Mesenchymal stem cell (in vitro differentiated cells and primary cell): Measurements from ENCODE around the gene ATP6V0E1. TPM values are rescaled to one million over a fixed set of nuclear protein-coding genes. Genes with fewer than 3 reads are reported as not detected.
"Not testable (repeated sequence)": the region's sequence is repeated elsewhere in the genome, so short reads cannot be mapped to it uniquely, and the experiment has no call there.

Source experiments
- DNase-seq: peaks from one replicate; pipeline ENCODE4 v3.0.0-alpha.2; 2013
- H2AFZ ChIP-seq: one replicate; pipeline ENCODE4 v1.6.1; 2013; ENCODE audit warnings: low read depth, mild to moderate bottlenecking, control low read depth, inconsistent platforms, low read length, moderate library complexity
- H2AK5ac ChIP-seq: 2 replicates; pipeline ENCODE4 v1.6.1; 2013; ENCODE audit warnings: low read length, moderate library complexity, mild to moderate bottlenecking, inconsistent platforms; ENCODE audit not compliant: severe bottlenecking
- H2BK120ac ChIP-seq: one replicate; pipeline ENCODE4 v1.6.1; 2013; ENCODE audit warnings: low read depth, mild to moderate bottlenecking, inconsistent platforms, low read length, moderate library complexity
- H2BK12ac ChIP-seq, 2 experiments: one replicate each; pipeline ENCODE4 v1.6.1; 2013; ENCODE audit warnings: inconsistent platforms in 2 of 2, low read length in 2 of 2, mild to moderate bottlenecking in 2 of 2, moderate library complexity in 2 of 2, control low read depth in 1 of 2
- H2BK15ac ChIP-seq: one replicate; pipeline ENCODE4 v1.6.1; 2013; ENCODE audit warnings: mild to moderate bottlenecking, low read depth, inconsistent platforms; ENCODE audit not compliant: poor library complexity, severe bottlenecking
- H2BK5ac ChIP-seq: 2 replicates; pipeline ENCODE4 v1.6.1; 2013; ENCODE audit warnings: low read depth, mild to moderate bottlenecking, low read length, control low read depth, inconsistent platforms; ENCODE audit not compliant: poor library complexity, severe bottlenecking
- H3K14ac ChIP-seq, 2 experiments: one replicate each; pipeline ENCODE4 v1.6.1; 2013; ENCODE audit warnings: inconsistent platforms in 2 of 2, low read length in 2 of 2, control low read depth in 1 of 2, mild to moderate bottlenecking in 1 of 2, moderate library complexity in 1 of 2
- H3K18ac ChIP-seq, 2 experiments: one replicate each; pipeline ENCODE4 v1.6.1; 2013; ENCODE audit warnings: inconsistent platforms in 2 of 2, low read length in 2 of 2, control low read depth in 1 of 2, low read depth in 1 of 2, mild to moderate bottlenecking in 1 of 2
- H3K23ac ChIP-seq, 2 experiments: one replicate each; pipeline ENCODE4 v1.6.1; 2013; ENCODE audit warnings: inconsistent platforms in 2 of 2, low read length in 2 of 2, mild to moderate bottlenecking in 2 of 2, moderate library complexity in 2 of 2, control low read depth in 1 of 2
- H3K27ac ChIP-seq: 2 replicates; pipeline ENCODE4 v1.5.1; 2013; ENCODE audit warnings: mild to moderate bottlenecking, moderate library complexity, low read length, control low read depth, inconsistent platforms; ENCODE audit not compliant: poor library complexity, severe bottlenecking
- H3K27me3 ChIP-seq, 2 experiments: 2 replicates each; pipeline versions ENCODE4 v1.6.1 to v1.7.0; 2013; ENCODE audit warnings: low read length in 2 of 2, mild to moderate bottlenecking in 2 of 2, moderate library complexity in 2 of 2, control low read depth in 1 of 2, inconsistent platforms in 1 of 2; ENCODE audit not compliant: control insufficient read depth in 1 of 2, insufficient read depth in 1 of 2
- H3K36me3 ChIP-seq, 2 experiments: 2 replicates each; pipeline versions ENCODE4 v1.6.1 to v1.7.0; 2013; ENCODE audit warnings: low read length in 2 of 2, control low read depth in 1 of 2, inconsistent platforms in 1 of 2, low read depth in 1 of 2, mild to moderate bottlenecking in 1 of 2; ENCODE audit not compliant: insufficient read depth in 2 of 2, control insufficient read depth in 1 of 2
- H3K4ac ChIP-seq, 2 experiments: one replicate each; pipeline ENCODE4 v1.6.1; 2013; ENCODE audit warnings: inconsistent platforms in 2 of 2, low read length in 2 of 2, mild to moderate bottlenecking in 2 of 2, moderate library complexity in 2 of 2, control low read depth in 1 of 2, low read depth in 1 of 2
- H3K4me1 ChIP-seq: 2 replicates; pipeline ENCODE4 v1.6.1; 2013; ENCODE audit warnings: low read depth, low read length, control low read depth; ENCODE audit not compliant: control insufficient read depth, insufficient read depth
- H3K4me2 ChIP-seq: 2 replicates; pipeline ENCODE4 v1.6.1; 2013; ENCODE audit warnings: low read length, mild to moderate bottlenecking, inconsistent platforms; ENCODE audit not compliant: poor library complexity, severe bottlenecking
- H3K4me3 ChIP-seq, 2 experiments: 2 replicates each; pipeline versions ENCODE4 v1.5.1 to v1.7.0; 2013; ENCODE audit warnings: low read length in 2 of 2, mild to moderate bottlenecking in 2 of 2, control low read depth in 1 of 2, low read depth in 1 of 2; ENCODE audit not compliant: insufficient read depth in 1 of 2
- H3K79me1 ChIP-seq: replicated peaks from 2 replicates; pipeline ENCODE4 v1.6.1; 2013; ENCODE audit warnings: mild to moderate bottlenecking, control low read depth, low read length, inconsistent platforms; ENCODE audit not compliant: poor library complexity, severe bottlenecking
- H3K9ac ChIP-seq: 2 replicates; pipeline ENCODE4 v1.7.0; 2013; ENCODE audit warnings: mild to moderate bottlenecking, low read length, moderate library complexity
- H3K9me3 ChIP-seq: 2 replicates; pipeline ENCODE4 v1.7.0; 2013; ENCODE audit warnings: mild to moderate bottlenecking, low read length; ENCODE audit not compliant: control insufficient read depth
- H4K8ac ChIP-seq: one replicate; pipeline ENCODE4 v1.6.1; 2013; ENCODE audit warnings: inconsistent platforms, mild to moderate bottlenecking, low read length, moderate library complexity
- H4K91ac ChIP-seq: one replicate; pipeline ENCODE4 v1.6.1; 2013; ENCODE audit warnings: mild to moderate bottlenecking, low read length, inconsistent platforms
- WGBS: methylation state at CpG from one replicate; pipeline ENCODE4 v1.1.7; 2013; ENCODE audit warnings: mixed read lengths; 5-methylcytosine and 5-hydroxymethylcytosine counted together
- small RNA-seq: library from polyadenylated mRNA; stranded (forward); fragments of <200 nt; extraction: miRNeasy Mini kit (QIAGEN cat#:217004); gene quantifications from one replicate; pipeline ENCODE3, GENCODE V24; 2013; ENCODE audit warnings: low read depth

ATP6V0E1 gene

DNA sequence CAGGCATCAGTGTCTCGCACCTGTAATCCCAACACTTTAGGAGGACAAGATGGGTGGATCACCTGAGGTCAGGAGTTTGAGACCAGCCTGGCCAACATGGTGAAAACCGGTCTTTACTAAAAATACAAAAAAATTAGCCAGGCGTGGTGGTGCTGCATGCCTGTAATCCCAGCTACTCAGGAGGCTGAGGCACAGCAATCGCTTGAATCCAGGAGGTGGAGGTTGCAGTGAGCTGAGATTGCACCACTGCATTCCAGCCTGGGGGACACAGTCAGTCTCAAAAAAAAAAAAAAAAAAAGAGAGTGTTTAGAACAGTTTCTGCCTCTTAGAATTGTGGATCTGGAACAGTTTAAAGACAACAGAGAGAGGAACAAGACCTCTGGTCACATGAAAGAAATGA lies 92.9 kb downstream of the ATP6V0E1 start:
- H2BK5ac ChIP-seq, H3K14ac ChIP-seq, H3K9ac ChIP-seq, H2AFZ ChIP-seq, H3K4me2 ChIP-seq, H3K4ac ChIP-seq, H3K27me3 ChIP-seq, H4K91ac ChIP-seq, H2BK15ac ChIP-seq, H2BK120ac ChIP-seq, H3K4me1 ChIP-seq, DNase-seq, H3K9me3 ChIP-seq, H2BK12ac ChIP-seq, H3K27ac ChIP-seq, H2AK5ac ChIP-seq, H3K23ac ChIP-seq, H3K18ac ChIP-seq, H3K79me1 ChIP-seq, H3K4me3 ChIP-seq, H4K8ac ChIP-seq: not testable (repeated sequence)
- peaks cover 3 to 15% of the 10 kb centered on the region in 2 experiments for H3K36me3 ChIP-seq
- 93% methylated on average over 4 of the region's 4 CpGs for WGBS

DNA sequence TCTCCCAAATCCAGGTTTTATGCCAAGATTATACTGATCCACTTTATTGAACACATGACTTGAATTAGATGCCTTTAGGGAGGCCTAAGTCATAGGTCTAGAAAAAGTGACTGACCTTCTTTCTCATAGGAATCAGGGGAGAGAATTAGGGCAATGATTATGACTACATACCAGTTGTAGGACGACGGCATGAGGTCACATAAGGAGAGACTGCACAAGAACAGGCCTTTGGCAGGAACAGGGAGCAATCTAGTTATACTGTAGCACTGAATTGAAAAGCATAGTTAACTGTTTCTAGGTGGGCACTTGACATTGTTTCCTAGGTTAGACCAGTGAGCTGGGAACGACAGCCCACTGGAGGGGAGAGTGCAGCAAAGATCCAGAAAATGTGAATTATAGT lies 95.3 kb downstream of the ATP6V0E1 start:
- no peak overlapping the region for H3K23ac ChIP-seq
- H3K9ac ChIP-seq: peak overlapping the region; percentile 17

More for the DNA sequence above, 95.3 kb downstream of the ATP6V0E1 start:
- Histone ChIP-seq H3K36me3 (peaks cover 4 to 25% of the 10 kb centered on the region in 2 experiments), H2BK5ac (no peak overlapping the region), H2BK120ac (no peak overlapping the region), H3K18ac (no peak overlapping the region), H3K14ac (no peak overlapping the region), H3K27me3 (no peaks in the 10 kb centered on the region), H3K79me1 (peaks cover 3% of the 10 kb centered on the region), H2AFZ (no peak overlapping the region), H2AK5ac (no peak overlapping the region), H4K8ac (no peak overlapping the region), H4K91ac (no peak overlapping the region), H3K4me3 (no peak overlapping the region), H2BK15ac (no peak overlapping the region), H2BK12ac (no peak overlapping the region), H3K4me2 (no peak overlapping the region), H3K4ac (no peak overlapping the region), H3K27ac (no peak overlapping the region), H3K4me1 (no peaks in the 10 kb centered on the region), H3K9me3 (no peaks in the 10 kb centered on the region)
- 95% methylated on average over 3 of the region's 3 CpGs for WGBS
- no peak for DNase-seq

Small RNAs within 50 kb of the gene (small RNA-seq; reads per million reads assigned to genes)
- gene RF00019 (not detected), gene SNORA74B (35.4 reads per million, percentile 89 among the genes with 10 or more reads in this experiment)
